ENCODE measurements around the gene GPRASP2. TPM values are rescaled to one million over a fixed set of nuclear protein-coding genes. Genes with fewer than 3 reads are reported as not detected.

Gene GPRASP2
- total RNA-seq, 6 experiments from 2014 or later = 7.9 to 15.0 (median 12.4) TPM

GRCh38 chrX:102723456-102723855, 11.2 kb downstream of the GPRASP2 start:
- no peaks in the 10 kb centered on the region for H3K36me3 Mint-ChIP-seq (ENCODE audit: low read depth)
- H3K9me3 Mint-ChIP-seq = no peaks in the 10 kb centered on the region
- H3K4me1 Mint-ChIP-seq (ENCODE audit: low read depth) = peaks cover 13% of the 10 kb centered on the region
- H3K4me3 Mint-ChIP-seq = no peak overlapping the region
- DNase-seq = no peak
- no peak overlapping the region for H3K27ac Mint-ChIP-seq
- no peak for TF ChIP-seq CTCF (IDR thresholded peaks at IDR 0.05)
- peaks cover 2% of the 10 kb centered on the region; the same call in 1 of the 2 replicates for H3K27me3 Mint-ChIP-seq (ENCODE audit: insufficient read depth)

DNA sequence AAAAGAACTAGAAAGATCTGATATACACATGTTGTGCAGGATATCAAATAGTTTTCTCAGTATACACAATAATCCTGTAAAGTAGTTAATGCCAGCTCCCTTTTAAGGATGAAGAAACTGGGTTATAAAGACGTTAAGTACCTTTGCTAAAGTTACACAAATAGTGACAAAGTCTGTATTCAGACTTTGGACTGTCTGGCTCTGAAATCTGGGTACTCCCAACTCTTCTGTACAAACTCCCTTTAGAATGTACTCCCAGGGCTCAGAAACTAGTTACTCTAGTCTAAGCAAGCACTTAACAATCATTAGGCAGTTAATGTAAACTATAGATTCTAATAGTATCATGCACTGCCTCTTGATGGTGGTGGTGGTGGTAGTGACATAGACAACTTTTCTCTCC, 15.5 kb downstream of the GPRASP2 start:
- Mint-ChIP-seq H3K9me3 (no peaks in the 10 kb centered on the region), H3K4me3 (no peak overlapping the region), H3K4me1 (ENCODE audit: low read depth) (peaks cover 17% of the 10 kb centered on the region), H3K27me3 (ENCODE audit: insufficient read depth) (no peaks in the 10 kb centered on the region), H3K27ac (no peak overlapping the region), H3K36me3 (ENCODE audit: low read depth) (no peaks in the 10 kb centered on the region)
- no peak for TF ChIP-seq CTCF (IDR thresholded peaks at IDR 0.05)
- DNase-seq = no peak

- DNase-seq = no peak
- Mint-ChIP-seq H3K27me3 (ENCODE audit: insufficient read depth) (no peaks in the 10 kb centered on the region), H3K36me3 (ENCODE audit: low read depth) (no peaks in the 10 kb centered on the region), H3K27ac (no peak overlapping the region), H3K4me3 (no peak overlapping the region), H3K4me1 (ENCODE audit: low read depth) (peaks cover 11% of the 10 kb centered on the region), H3K9me3 (no peaks in the 10 kb centered on the region)
- no peak for TF ChIP-seq CTCF (IDR thresholded peaks at IDR 0.05)
These were observed 16.4 kb downstream of the GPRASP2 start for GRCh38 chrX:102728646-102729045.

DNA sequence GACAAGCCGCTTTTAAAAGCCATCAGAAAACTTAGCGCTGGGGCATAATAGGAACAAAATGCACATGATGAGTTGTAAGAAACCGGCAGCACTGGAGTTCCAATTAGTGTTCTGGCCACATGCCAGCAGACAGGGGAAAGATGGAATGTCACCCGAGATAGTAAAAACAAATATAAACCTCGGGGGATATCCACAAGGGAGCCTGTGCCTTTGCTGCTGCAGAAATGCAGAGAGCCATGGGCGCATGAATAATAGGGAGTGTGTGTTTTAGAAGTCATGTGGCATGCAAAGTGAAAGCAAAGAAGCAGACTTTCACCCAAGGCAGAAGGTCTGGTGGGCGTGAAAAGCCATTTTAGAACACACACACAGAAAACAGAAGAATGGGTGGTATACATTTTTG, 27.4 kb downstream of the GPRASP2 start:
- DNase-seq = no peak
- TF ChIP-seq CTCF (IDR thresholded peaks at IDR 0.05) = no peak
- H3K4me3 Mint-ChIP-seq = no peak overlapping the region

GRCh38 chrX:102744307-102744706, 32.1 kb downstream of the GPRASP2 start:
- 0 out of 2 replicates have a peak, but pooled peaks cover 5% of the 10 kb centered on the region for H3K4me1 Mint-ChIP-seq (ENCODE audit: low read depth)
- no peak for DNase-seq
- H3K4me3 Mint-ChIP-seq = no peak overlapping the region
- no peak for TF ChIP-seq CTCF (IDR thresholded peaks at IDR 0.05)
- H3K9me3 Mint-ChIP-seq = no peaks in the 10 kb centered on the region
- no peaks in the 10 kb centered on the region for H3K27me3 Mint-ChIP-seq (ENCODE audit: insufficient read depth)
- H3K36me3 Mint-ChIP-seq (ENCODE audit: low read depth) = peaks cover 5% of the 10 kb centered on the region; the same call in 1 of the 2 replicates
- no peak overlapping the region for H3K27ac Mint-ChIP-seq

More for the DNA sequence above, 27.4 kb downstream of the GPRASP2 start:
- H3K27me3 Mint-ChIP-seq (ENCODE audit: insufficient read depth) = no peaks in the 10 kb centered on the region
- no peaks in the 10 kb centered on the region for H3K9me3 Mint-ChIP-seq
- no peak overlapping the region for H3K27ac Mint-ChIP-seq
- H3K4me1 Mint-ChIP-seq (ENCODE audit: low read depth) = 0 out of 2 replicates have a peak, but pooled peaks cover 5% of the 10 kb centered on the region
- no peaks in the 10 kb centered on the region for H3K36me3 Mint-ChIP-seq (ENCODE audit: low read depth)

DNA sequence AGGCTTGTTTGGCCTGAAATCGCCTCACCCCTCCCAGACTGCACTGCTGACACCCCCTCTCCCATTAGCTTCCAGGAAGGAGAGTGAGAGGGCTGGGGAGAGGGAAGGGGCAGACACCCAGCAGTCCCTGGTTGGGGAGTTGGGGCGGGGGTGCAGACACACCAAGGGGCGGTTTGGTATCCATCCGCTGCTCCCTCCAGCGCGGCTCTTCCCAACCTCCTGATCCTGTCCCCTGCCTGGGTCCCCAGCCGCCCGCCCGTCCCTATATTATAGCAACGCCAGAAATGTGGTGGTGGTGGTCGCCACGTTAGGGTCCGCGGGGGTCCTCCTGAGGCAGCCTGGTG, 33.2 kb downstream of the GPRASP2 start:
- no peak for TF ChIP-seq CTCF (IDR thresholded peaks at IDR 0.05)
- Mint-ChIP-seq H3K9me3 (no peaks in the 10 kb centered on the region), H3K27ac (no peak overlapping the region), H3K36me3 (ENCODE audit: low read depth) (peaks cover 5% of the 10 kb centered on the region; the same call in 1 of the 2 replicates), H3K4me1 (ENCODE audit: low read depth) (no peaks in the 10 kb centered on the region), H3K27me3 (ENCODE audit: insufficient read depth) (no peaks in the 10 kb centered on the region), H3K4me3 (peak overlapping the region; percentile 80)
- DNase-seq = no peak
